K562 (cell line): ENCODE measurements around the gene PADI1. TPM values are rescaled to one million over a fixed set of nuclear protein-coding genes. Genes with fewer than 3 reads are reported as not detected.

Experiments used
- ADNP ChIP-seq: fragments of 200-800 bp; sonication (Bioruptor generic); IDR thresholded peaks from 2 replicates; pipeline ENCODE4 v1.6.1; 2016; ENCODE audit warnings: missing genetic modification characterization, missing compliant biosample characterization
- ASH1L ChIP-seq: fragments of 450-650 bp; IDR thresholded peaks from 2 replicates; pipeline ENCODE4 v1.6.1; 2018; ENCODE audit warnings: borderline replicate concordance, mild to moderate bottlenecking, low read depth; ENCODE audit not compliant: partially characterized antibody
- CBFA2T3 ChIP-seq: fragments of 450-650 bp; IDR thresholded peaks from 2 replicates; pipeline ENCODE4 v1.6.1; 2017
- E2F3 ChIP-seq: fragments of 250-450 bp; sonication (Bioruptor Pico); IDR thresholded peaks from 2 replicates; pipeline ENCODE4 v1.4.0; 2020; ENCODE audit warnings: mild to moderate bottlenecking
- ELK1 ChIP-seq: sonication (generic); formaldehyde crosslinking; IDR thresholded peaks from 2 replicates; pipeline ENCODE4 v1.8.1; 2022; ENCODE audit warnings: missing genetic modification reagents
- NR2C1 ChIP-seq, 2 experiments: fragments of 450-650 bp; IDR thresholded peaks; 2 replicates each; pipeline ENCODE4 v1.6.1; 2017; ENCODE audit warnings: mild to moderate bottlenecking in 2 of 2, antibody characterized with exemption in 1 of 2, inconsistent platforms in 1 of 2, missing compliant biosample characterization in 1 of 2, missing genetic modification characterization in 1 of 2
- RHOXF2B ChIP-seq: fragments of 250-450 bp; sonication (Bioruptor Pico); conservative IDR thresholded peaks from 2 replicates; pipeline ENCODE4 v1.5.1; 2021
- TEAD4 ChIP-seq, 2 experiments: sonication (generic) in 1 of 2; formaldehyde crosslinking in 1 of 2; IDR thresholded peaks; 2 replicates each; pipeline versions ENCODE4 v1.6.1 to v1.8.0; 2012 to 2022; ENCODE audit warnings: borderline replicate concordance in 1 of 2, inconsistent platforms in 1 of 2, low read length in 1 of 2, mild to moderate bottlenecking in 1 of 2, missing genetic modification reagents in 1 of 2
- polyA plus RNA-seq, 8 experiments: library from polyadenylated mRNA; depleted of rRNA in 4 of 8; stranded (reverse) in 5 of 8; unstranded in 3 of 8; fragments of >200 nt; fragmentation: Nextera tagmentation in 2 of 8; fragmentation: Illumina TruSeq in 1 of 8; extraction: Ambion mirVana in 2 of 8; extraction: Trizol in 1 of 8; gene quantifications; 2 replicates each; pipeline versions ENCODE4 v1.2.1 to v1.2.3, GENCODE V29; 2011 to 2014; ENCODE audit warnings: inconsistent platforms in 1 of 8, missing spikeins in 1 of 8
- total RNA-seq, 7 experiments: library from RNA; depleted of rRNA in 6 of 7; stranded (reverse); fragments of >200 nt in 6 of 7; fragmentation: Illumina TruSeq in 2 of 7; extraction: Trizol in 2 of 7; gene quantifications; 2 replicates each; pipeline versions ENCODE4 v1.2.1 to v1.2.3, GENCODE V29; 2011 to 2021; ENCODE audit warnings: low replicate concordance in 1 of 7
- TF ChIP-seq, protein P1 (sequence below): sonication (generic); formaldehyde crosslinking; IDR thresholded peaks from 2 replicates; pipeline ENCODE4 v1.4.0; 2020; ENCODE audit warnings: mild to moderate bottlenecking, missing genetic modification reagents
- TF ChIP-seq, protein P2 (sequence below): fragments of 450-650 bp; IDR thresholded peaks from 2 replicates; pipeline ENCODE4 v1.6.1; 2016; ENCODE audit warnings: mild to moderate bottlenecking

PADI1 gene
- total and polyA plus RNA-seq, 9 of the 15 experiments (the other 6 are each of a cell fraction or from before 2014, with no cell fraction given): not detected

GRCh38 chr1:17192394-17193221, 12.3 kb upstream of the PADI1 start (continued):
- TF ChIP-seq ASH1L: no peak
- no peak for TF ChIP-seq NR2C1 (IDR thresholded peaks at IDR 0.05)
- peak; percentile 41; the same call in 1 of the 2 replicates for TF ChIP-seq NR2C1 (tag; IDR thresholded peaks at IDR 0.05)
- TF ChIP-seq E2F3 (CRISPR knock-in tag): no peak
- TF ChIP-seq CBFA2T3: peak; percentile 53
- no peak for TF ChIP-seq RHOXF2B (CRISPR knock-in tag)
- TF ChIP-seq, protein P1, sequence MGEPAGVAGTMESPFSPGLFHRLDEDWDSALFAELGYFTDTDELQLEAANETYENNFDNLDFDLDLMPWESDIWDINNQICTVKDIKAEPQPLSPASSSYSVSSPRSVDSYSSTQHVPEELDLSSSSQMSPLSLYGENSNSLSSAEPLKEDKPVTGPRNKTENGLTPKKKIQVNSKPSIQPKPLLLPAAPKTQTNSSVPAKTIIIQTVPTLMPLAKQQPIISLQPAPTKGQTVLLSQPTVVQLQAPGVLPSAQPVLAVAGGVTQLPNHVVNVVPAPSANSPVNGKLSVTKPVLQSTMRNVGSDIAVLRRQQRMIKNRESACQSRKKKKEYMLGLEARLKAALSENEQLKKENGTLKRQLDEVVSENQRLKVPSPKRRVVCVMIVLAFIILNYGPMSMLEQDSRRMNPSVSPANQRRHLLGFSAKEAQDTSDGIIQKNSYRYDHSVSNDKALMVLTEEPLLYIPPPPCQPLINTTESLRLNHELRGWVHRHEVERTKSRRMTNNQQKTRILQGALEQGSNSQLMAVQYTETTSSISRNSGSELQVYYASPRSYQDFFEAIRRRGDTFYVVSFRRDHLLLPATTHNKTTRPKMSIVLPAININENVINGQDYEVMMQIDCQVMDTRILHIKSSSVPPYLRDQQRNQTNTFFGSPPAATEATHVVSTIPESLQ (CRISPR knock-in tag): no peak
- TF ChIP-seq ELK1 (CRISPR knock-in tag): no peak
- TF ChIP-seq, protein P2, sequence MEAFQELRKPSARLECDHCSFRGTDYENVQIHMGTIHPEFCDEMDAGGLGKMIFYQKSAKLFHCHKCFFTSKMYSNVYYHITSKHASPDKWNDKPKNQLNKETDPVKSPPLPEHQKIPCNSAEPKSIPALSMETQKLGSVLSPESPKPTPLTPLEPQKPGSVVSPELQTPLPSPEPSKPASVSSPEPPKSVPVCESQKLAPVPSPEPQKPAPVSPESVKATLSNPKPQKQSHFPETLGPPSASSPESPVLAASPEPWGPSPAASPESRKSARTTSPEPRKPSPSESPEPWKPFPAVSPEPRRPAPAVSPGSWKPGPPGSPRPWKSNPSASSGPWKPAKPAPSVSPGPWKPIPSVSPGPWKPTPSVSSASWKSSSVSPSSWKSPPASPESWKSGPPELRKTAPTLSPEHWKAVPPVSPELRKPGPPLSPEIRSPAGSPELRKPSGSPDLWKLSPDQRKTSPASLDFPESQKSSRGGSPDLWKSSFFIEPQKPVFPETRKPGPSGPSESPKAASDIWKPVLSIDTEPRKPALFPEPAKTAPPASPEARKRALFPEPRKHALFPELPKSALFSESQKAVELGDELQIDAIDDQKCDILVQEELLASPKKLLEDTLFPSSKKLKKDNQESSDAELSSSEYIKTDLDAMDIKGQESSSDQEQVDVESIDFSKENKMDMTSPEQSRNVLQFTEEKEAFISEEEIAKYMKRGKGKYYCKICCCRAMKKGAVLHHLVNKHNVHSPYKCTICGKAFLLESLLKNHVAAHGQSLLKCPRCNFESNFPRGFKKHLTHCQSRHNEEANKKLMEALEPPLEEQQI: no peak
- TF ChIP-seq TEAD4 (IDR thresholded peaks at IDR 0.05; ENCODE audit: low read length): peak; percentile 65
- no peak for TF ChIP-seq TEAD4 (CRISPR knock-in tag; IDR thresholded peaks at IDR 0.05; ENCODE audit: borderline replicate concordance)
- TF ChIP-seq ADNP (tag): no peak
